PC-3 (cell line): ENCODE results near the gene KRT31. TPM values are rescaled to one million over a fixed set of nuclear protein-coding genes. Genes with fewer than 3 reads are reported as not detected.

Experiments used
- ATAC-seq: fragments of 200-7000 bp; cut with Tn5 transposase; 2 replicates; pipeline ENCODE4 v1.9.1; 2020; ENCODE audit warnings: mild to moderate bottlenecking, moderate library complexity
- BruUV-seq: library from RNA; stranded (reverse); fragments of 400-500 nt; replicated peaks from 2 replicates; lab custom pipeline; 2021; lab: Mats Ljungman, UMichigan
- CTCF ChIA-PET: fragments of 300-600 bp; sonication (Branson Sonifier 250); formaldehyde crosslinking; loops from one replicate; lab custom pipeline; 2022; ENCODE audit warnings: antibody characterized with exemption; lab: Charles Lee
- POLR2A ChIA-PET: fragments of 300-600 bp; sonication (Branson Sonifier 250); formaldehyde crosslinking; loops from one replicate; lab custom pipeline; 2022; ENCODE audit warnings: antibody characterized with exemption; ENCODE audit not compliant: unreplicated experiment; lab: Charles Lee
- DNase-seq: peaks from one replicate; pipeline ENCODE4 v3.0.0-alpha.2; 2015
- H2AFZ ChIP-seq: fragments of 300-600 bp; sonication (generic); 2 replicates; pipeline ENCODE4 v1.6.0; 2016; ENCODE audit warnings: antibody characterized with exemption, low read length
- H3F3A ChIP-seq: fragments of 300-600 bp; sonication (generic); one replicate; pipeline ENCODE4 v1.6.0; 2017; ENCODE audit warnings: antibody characterized with exemption, low read length, control low read depth, mild to moderate bottlenecking; ENCODE audit not compliant: unreplicated experiment
- H3K27ac ChIP-seq: fragments of 300-600 bp; sonication (generic); 2 replicates; pipeline ENCODE4 v1.5.1; 2016; ENCODE audit warnings: mild to moderate bottlenecking, low read length
- H3K27me3 ChIP-seq: fragments of 300-600 bp; sonication (generic); 2 replicates; pipeline ENCODE4 v1.6.1; 2016; ENCODE audit warnings: low read length, mixed read lengths
- H3K36me3 ChIP-seq: fragments of 300-600 bp; sonication (generic); 2 replicates; pipeline ENCODE4 v1.6.1; 2016; ENCODE audit warnings: low read depth, mixed run types, low read length, mixed read lengths
- H3K4me1 ChIP-seq: fragments of 300-600 bp; sonication (generic); 2 replicates; pipeline ENCODE4 v1.5.1; 2016; ENCODE audit warnings: low read length; ENCODE audit not compliant: insufficient read depth
- H3K4me2 ChIP-seq: fragments of 300-600 bp; sonication (generic); 2 replicates; pipeline ENCODE4 v1.6.0; 2016; ENCODE audit warnings: low read length
- H3K4me3 ChIP-seq: fragments of 300-600 bp; sonication (generic); 2 replicates; pipeline ENCODE4 v1.5.1; 2016; ENCODE audit warnings: mild to moderate bottlenecking, low read length, mixed read lengths
- H3K79me2 ChIP-seq: fragments of 300-600 bp; sonication (generic); 2 replicates; pipeline ENCODE4 v1.6.1; 2017; ENCODE audit warnings: low read length, mixed read lengths
- H3K9ac ChIP-seq: fragments of 300-600 bp; sonication (generic); 2 replicates; pipeline ENCODE4 v1.6.0; 2016; ENCODE audit warnings: mild to moderate bottlenecking, low read length
- H3K9me2 ChIP-seq: fragments of 300-600 bp; sonication (generic); replicated peaks from 2 replicates; pipeline ENCODE4 v1.6.1; 2016; ENCODE audit warnings: mixed run types, low read length, mixed read lengths
- H3K9me3 ChIP-seq: fragments of 300-600 bp; sonication (generic); 2 replicates; pipeline ENCODE4 v1.6.1; 2016; ENCODE audit warnings: low read length, mixed read lengths
- H4K20me1 ChIP-seq: fragments of 300-600 bp; sonication (generic); 2 replicates; pipeline ENCODE4 v1.6.1; 2016; ENCODE audit warnings: low read length, mixed read lengths
- CTCF ChIP-seq: fragments of 300-600 bp; sonication (generic); conservative IDR thresholded peaks from 2 replicates; pipeline ENCODE4 v1.5.1; 2017; ENCODE audit warnings: antibody characterized with exemption, low read depth, mild to moderate bottlenecking, low read length
- EZH2 ChIP-seq: fragments of 300-600 bp; sonication (generic); IDR thresholded peaks from one replicate; pipeline ENCODE4 v1.6.1; 2017; ENCODE audit warnings: antibody characterized with exemption, mild to moderate bottlenecking, low read length; ENCODE audit not compliant: unreplicated experiment
- EZH2phosphoT487 ChIP-seq: fragments of 300-600 bp; sonication (generic); IDR thresholded peaks from 2 replicates; pipeline ENCODE4 v1.6.1; 2018; ENCODE audit warnings: mild to moderate bottlenecking, antibody characterized with exemption, low read length, borderline replicate concordance
- intact Hi-C: fragments of 100-400 bp; cut with micrococcal nuclease; formaldehyde crosslinking; loops from 2 replicates; pipeline ENCODE4 v1.9.0; 2023
- total RNA-seq: library from RNA; depleted of rRNA; stranded (reverse); fragments of >200 nt; gene quantifications from 2 replicates; pipeline ENCODE4 v1.2.3, GENCODE V29; 2014

Gene KRT31
- total RNA-seq, 1 experiment from 2014 or later = not detected

GRCh38 chr17:41392278-41392677 lies 5.1 kb downstream of the KRT31 start:
- H4K20me1 ChIP-seq = no peaks in the 10 kb centered on the region
- no peaks in the 10 kb centered on the region for H3K36me3 ChIP-seq
- no peak overlapping the region for H3K27ac ChIP-seq
- ATAC-seq (no peak), DNase-seq (no peak)
- H3K27me3 ChIP-seq = no peaks in the 10 kb centered on the region
- POLR2A ChIA-PET = no interaction called here
- BruUV-seq = no TSS peak
- no peak overlapping the region for H2AFZ ChIP-seq
- no peaks in the 10 kb centered on the region for H3F3A ChIP-seq
- H3K9me3 ChIP-seq = no peaks in the 10 kb centered on the region
- no peaks in the 10 kb centered on the region for H3K79me2 ChIP-seq
- H3K4me1 ChIP-seq = peaks cover 14% of the 10 kb centered on the region; the same call in 1 of the 2 replicates
- H3K4me2 ChIP-seq = no peak overlapping the region
- no peaks in the 10 kb centered on the region for H3K9me2 ChIP-seq
- H3K4me3 ChIP-seq = no peak overlapping the region
- CTCF ChIA-PET = no interaction called here
- intact Hi-C loops = no loop called here
- no peak overlapping the region for H3K9ac ChIP-seq
- TF ChIP-seq EZH2phosphoT487 (no peak), CTCF (no peak), EZH2 (no peak)

- H3K9me3 ChIP-seq = no peaks in the 10 kb centered on the region
- DNase-seq (no peak), ATAC-seq (no peak)
- BruUV-seq = no TSS peak
- CTCF ChIA-PET = no interaction called here
- no peak overlapping the region for H2AFZ ChIP-seq
- H4K20me1 ChIP-seq = no peaks in the 10 kb centered on the region
- POLR2A ChIA-PET = no interaction called here
- H3K79me2 ChIP-seq = no peaks in the 10 kb centered on the region
- H3K4me3 ChIP-seq = no peak overlapping the region
- no peaks in the 10 kb centered on the region for H3K36me3 ChIP-seq
- no peaks in the 10 kb centered on the region for H3K9me2 ChIP-seq
- no peak overlapping the region for H3K27ac ChIP-seq
- no peaks in the 10 kb centered on the region for H3K27me3 ChIP-seq
- TF ChIP-seq EZH2 = no peak
- no peak for TF ChIP-seq EZH2phosphoT487
- TF ChIP-seq CTCF = no peak
- no peak overlapping the region for H3K4me2 ChIP-seq
- no peaks in the 10 kb centered on the region for H3F3A ChIP-seq
- no peak overlapping the region for H3K9ac ChIP-seq
- H3K4me1 ChIP-seq = peaks cover 14% of the 10 kb centered on the region; the same call in 1 of the 2 replicates
- intact Hi-C loops = no loop called here
Measured at GRCh38 chr17:41391535-41391934, 5.9 kb downstream of the KRT31 start.

GRCh38 chr17:41390411-41390938 lies 6.9 kb downstream of the KRT31 start:
- Histone ChIP-seq H3K27me3 (no peaks in the 10 kb centered on the region), H3K9me3 (no peaks in the 10 kb centered on the region), H3K4me1 (peaks cover 14% of the 10 kb centered on the region; the same call in 1 of the 2 replicates), H3K9ac (no peak overlapping the region), H3K27ac (no peak overlapping the region), H3K9me2 (no peaks in the 10 kb centered on the region), H2AFZ (no peak overlapping the region), H3F3A (no peaks in the 10 kb centered on the region), H3K36me3 (no peaks in the 10 kb centered on the region), H3K4me2 (no peak overlapping the region), H3K4me3 (no peak overlapping the region), H4K20me1 (no peaks in the 10 kb centered on the region), H3K79me2 (no peaks in the 10 kb centered on the region)
- intact Hi-C loops = no loop called here
- ATAC-seq (no peak), DNase-seq (no peak)
- ChIA-PET CTCF (no interaction called here), POLR2A (no interaction called here)
- TF ChIP-seq EZH2phosphoT487 (no peak), CTCF (no peak), EZH2 (no peak)
- no TSS peak for BruUV-seq
